ENCODE data around the gene TEAD2.

DNA sequence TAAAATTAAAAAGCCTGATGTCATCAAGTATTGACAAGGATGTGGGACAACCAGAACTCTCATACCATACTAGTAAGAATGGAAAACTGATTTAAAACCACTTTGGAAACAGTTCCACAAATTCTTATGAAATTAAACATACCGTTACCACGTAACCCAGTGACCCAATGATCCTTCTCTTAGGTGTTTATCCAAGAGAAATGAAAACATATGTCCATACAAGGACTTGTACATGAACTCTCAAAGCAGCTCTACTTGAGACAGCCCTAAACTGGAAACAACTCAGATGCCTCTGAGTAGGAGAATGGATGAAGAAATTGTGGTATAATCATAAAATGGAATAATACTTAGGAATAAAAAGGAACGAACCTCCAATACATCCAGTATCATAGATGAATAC lies 64.8 kb downstream of the TEAD2 start:
- TF ChIP-seq, protein P1, sequence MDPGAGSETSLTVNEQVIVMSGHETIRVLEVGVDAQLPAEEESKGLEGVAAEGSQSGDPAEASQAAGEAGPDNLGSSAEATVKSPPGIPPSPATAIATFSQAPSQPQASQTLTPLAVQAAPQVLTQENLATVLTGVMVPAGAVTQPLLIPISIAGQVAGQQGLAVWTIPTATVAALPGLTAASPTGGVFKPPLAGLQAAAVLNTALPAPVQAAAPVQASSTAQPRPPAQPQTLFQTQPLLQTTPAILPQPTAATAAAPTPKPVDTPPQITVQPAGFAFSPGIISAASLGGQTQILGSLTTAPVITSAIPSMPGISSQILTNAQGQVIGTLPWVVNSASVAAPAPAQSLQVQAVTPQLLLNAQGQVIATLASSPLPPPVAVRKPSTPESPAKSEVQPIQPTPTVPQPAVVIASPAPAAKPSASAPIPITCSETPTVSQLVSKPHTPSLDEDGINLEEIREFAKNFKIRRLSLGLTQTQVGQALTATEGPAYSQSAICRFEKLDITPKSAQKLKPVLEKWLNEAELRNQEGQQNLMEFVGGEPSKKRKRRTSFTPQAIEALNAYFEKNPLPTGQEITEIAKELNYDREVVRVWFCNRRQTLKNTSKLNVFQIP (CRISPR knock-in tag; IDR thresholded peaks at IDR 0.05; ENCODE audit: borderline replicate concordance, low read depth), result no peak
- TF ChIP-seq ESRRG (CRISPR knock-in tag; IDR thresholded peaks at IDR 0.05) (no peak), ZFP3 (CRISPR knock-in tag; IDR thresholded peaks at IDR 0.05) (no peak), ISL1 (CRISPR knock-in tag; IDR thresholded peaks at IDR 0.05) (no peak)
- TF ChIP-seq, protein P2, sequence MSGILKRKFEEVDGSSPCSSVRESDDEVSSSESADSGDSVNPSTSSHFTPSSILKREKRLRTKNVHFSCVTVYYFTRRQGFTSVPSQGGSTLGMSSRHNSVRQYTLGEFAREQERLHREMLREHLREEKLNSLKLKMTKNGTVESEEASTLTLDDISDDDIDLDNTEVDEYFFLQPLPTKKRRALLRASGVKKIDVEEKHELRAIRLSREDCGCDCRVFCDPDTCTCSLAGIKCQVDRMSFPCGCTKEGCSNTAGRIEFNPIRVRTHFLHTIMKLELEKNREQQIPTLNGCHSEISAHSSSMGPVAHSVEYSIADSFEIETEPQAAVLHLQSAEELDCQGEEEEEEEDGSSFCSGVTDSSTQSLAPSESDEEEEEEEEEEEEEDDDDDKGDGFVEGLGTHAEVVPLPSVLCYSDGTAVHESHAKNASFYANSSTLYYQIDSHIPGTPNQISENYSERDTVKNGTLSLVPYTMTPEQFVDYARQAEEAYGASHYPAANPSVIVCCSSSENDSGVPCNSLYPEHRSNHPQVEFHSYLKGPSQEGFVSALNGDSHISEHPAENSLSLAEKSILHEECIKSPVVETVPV (CRISPR knock-in tag; IDR thresholded peaks at IDR 0.05), result no peak
